Activated naive CD4-positive, alpha-beta T cell treated with anti-CD3 and anti-CD28 coated beads, Interleukin-2, amount 10 ng/mL, durations not matched to agents 7 days and 5 days (primary cell): ENCODE results near the gene CH25H.
"Not testable (repeated sequence)": the region's sequence is repeated elsewhere in the genome, so short reads cannot be mapped to it uniquely, and the experiment has no call there.

Experiments used
- CTCF ChIA-PET: fragments of 350-600 bp; sonication (Branson Sonifier 250); formaldehyde crosslinking; loops from one replicate; lab custom pipeline; 2021; ENCODE audit warnings: antibody characterized with exemption; lab: Charles Lee
- DNase-seq: peaks from one replicate; pipeline ENCODE4 v3.0.0-alpha.2; 2020
- H3K27ac Mint-ChIP-seq: one replicate; pipeline ENCODE4 v1.8.0; 2021; ENCODE audit warnings: mild to moderate bottlenecking, moderate library complexity, mixed read lengths
- H3K27me3 Mint-ChIP-seq: one replicate; pipeline ENCODE4 v1.8.0; 2021; ENCODE audit warnings: mild to moderate bottlenecking, mixed read lengths
- H3K36me3 Mint-ChIP-seq: one replicate; pipeline ENCODE4 v1.8.0; 2021; ENCODE audit warnings: mixed read lengths
- H3K4me1 Mint-ChIP-seq: one replicate; pipeline ENCODE4 v1.8.0; 2021; ENCODE audit warnings: mixed read lengths
- H3K4me3 Mint-ChIP-seq: one replicate; pipeline ENCODE4 v1.8.0; 2021; ENCODE audit warnings: mild to moderate bottlenecking, moderate library complexity, mixed read lengths
- H3K9me3 Mint-ChIP-seq: one replicate; pipeline ENCODE4 v1.8.0; 2021; ENCODE audit warnings: mixed read lengths

CH25H gene

DNA sequence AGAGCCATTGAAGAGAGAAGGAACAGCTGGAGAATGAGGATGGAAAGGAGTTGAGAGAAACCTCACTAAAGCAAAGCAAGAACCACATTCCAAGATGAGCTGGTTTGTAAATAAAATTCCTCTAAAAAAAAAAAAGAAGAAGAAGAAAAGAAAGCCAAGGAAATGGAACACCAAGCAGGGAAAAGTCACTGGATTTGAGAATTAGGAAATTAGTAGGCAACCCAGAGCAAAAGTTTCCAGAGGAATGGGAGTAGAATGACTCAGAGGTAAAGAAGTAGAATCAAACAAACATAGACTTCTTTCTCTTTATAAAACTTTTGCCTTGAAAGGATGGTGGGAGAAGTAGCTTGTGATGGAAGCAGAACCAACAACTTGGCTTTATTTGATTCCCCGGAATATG, 3.9 kb downstream of the CH25H start:
- Mint-ChIP-seq H3K4me1 (peaks cover 16% of the 10 kb centered on the region), H3K4me3 (no peak overlapping the region), H3K27me3 (peaks cover 43% of the 10 kb centered on the region), H3K9me3 (no peaks in the 10 kb centered on the region), H3K36me3 (no peaks in the 10 kb centered on the region), H3K27ac (no peak overlapping the region)
- DNase-seq = no peak
- CTCF ChIA-PET = interaction anchor here (0.6 kb wide), 1 partner anchor 58 kb away, joined by 3 read pairs; no protein-coding TSS in a partner anchor

DNA sequence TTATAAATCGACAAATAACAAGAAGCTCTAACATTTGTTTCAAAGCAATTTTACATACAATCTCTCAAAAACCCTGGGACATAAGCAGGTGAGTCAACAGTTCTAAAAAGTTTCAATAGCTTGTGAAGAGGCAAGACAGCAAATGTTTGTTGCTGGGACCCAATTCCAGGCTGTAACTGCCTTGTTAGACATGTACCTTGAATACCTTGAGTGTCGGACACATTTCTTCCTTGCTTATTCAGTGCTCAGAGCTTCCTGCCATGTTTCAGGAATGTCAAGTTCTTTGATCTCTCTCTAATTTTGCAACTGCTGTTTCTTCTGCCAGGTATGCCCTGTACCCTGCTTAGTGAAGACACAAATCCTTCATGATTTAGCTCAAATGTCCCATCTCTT, 5.1 kb downstream of the CH25H start:
- Mint-ChIP-seq H3K36me3 (no peaks in the 10 kb centered on the region), H3K4me1 (peaks cover 8% of the 10 kb centered on the region), H3K27me3 (peaks cover 38% of the 10 kb centered on the region), H3K27ac (no peak overlapping the region), H3K9me3 (no peaks in the 10 kb centered on the region), H3K4me3 (no peak overlapping the region)
- CTCF ChIA-PET = interaction anchor here (1.3 kb wide), 1 partner anchor 267 kb away, joined by 6 read pairs; no protein-coding TSS in a partner anchor
- DNase-seq = no peak

DNA sequence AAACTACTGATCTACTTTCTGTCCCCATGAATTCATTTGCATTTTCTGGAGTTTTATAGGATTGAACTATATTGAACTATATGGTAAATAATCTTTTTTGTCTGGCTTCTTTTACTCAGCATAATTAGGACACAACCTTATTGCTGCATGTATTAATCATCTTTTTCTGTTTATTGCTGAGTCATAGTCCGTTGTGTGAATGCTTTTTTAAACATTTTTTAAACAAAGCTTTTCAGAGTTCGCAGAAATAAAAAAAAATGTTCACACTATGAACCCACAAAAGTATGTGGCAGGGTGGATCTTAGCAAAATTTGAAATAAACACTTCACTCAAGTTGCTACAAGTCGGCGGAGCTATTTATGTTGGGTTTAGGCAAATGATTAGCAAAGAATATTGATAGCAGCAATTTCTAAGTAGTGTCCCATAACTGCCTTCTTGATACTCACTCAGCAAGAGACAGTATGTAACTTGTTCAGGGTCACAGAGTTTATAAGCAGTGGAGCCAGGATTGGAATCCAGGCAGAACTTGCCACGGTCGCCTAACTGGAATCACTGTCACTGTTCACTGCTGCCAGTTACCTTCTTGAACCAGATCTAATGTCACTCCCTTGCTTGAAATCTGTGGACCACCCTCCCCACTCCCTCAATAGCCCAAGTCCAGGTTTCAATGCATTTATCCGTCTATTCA, 5.6 kb downstream of the CH25H start:
- Mint-ChIP-seq H3K4me1 (peaks cover 3% of the 10 kb centered on the region), H3K27ac (no peak overlapping the region), H3K36me3 (no peaks in the 10 kb centered on the region), H3K27me3 (peaks cover 32% of the 10 kb centered on the region), H3K4me3 (no peak overlapping the region), H3K9me3 (no peaks in the 10 kb centered on the region)
- CTCF ChIA-PET = interaction anchor here (0.7 to 1.3 kb wide), 2 partner anchors 17 to 267 kb away, joined by 3 to 6 read pairs; no protein-coding TSS in a partner anchor
- no peak for DNase-seq

DNA sequence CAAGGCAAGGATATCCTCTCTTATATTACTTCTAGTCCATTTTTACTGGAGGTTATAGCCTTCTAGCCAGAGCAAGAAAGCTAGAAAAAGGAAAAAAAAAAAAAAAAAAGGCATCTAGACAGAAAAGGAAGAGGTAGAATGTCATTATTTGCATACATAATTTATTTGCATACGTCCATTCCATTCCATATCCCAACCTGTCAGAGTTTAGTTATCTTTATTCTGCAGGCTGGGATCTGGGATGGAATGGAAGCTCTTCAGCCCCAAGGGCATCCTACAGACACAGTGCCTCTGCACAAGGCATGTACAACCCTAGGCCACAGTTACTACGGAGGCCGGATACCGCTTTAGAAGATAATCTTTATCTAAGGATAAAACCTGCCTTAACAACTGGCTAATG, 9.6 kb downstream of the CH25H start:
- H3K27me3 Mint-ChIP-seq = peaks cover 25% of the 10 kb centered on the region
- H3K36me3 Mint-ChIP-seq = no peaks in the 10 kb centered on the region
- no peaks in the 10 kb centered on the region for H3K9me3 Mint-ChIP-seq
- CTCF ChIA-PET = interaction anchor here (1.1 kb wide), 1 partner anchor 10 kb away, joined by 4 read pairs; the partner anchor contains the start of gene CH25H
- no peak overlapping the region for H3K27ac Mint-ChIP-seq
- H3K4me3 Mint-ChIP-seq = no peak overlapping the region
- DNase-seq = no peak
- peaks cover 16% of the 10 kb centered on the region for H3K4me1 Mint-ChIP-seq

DNA sequence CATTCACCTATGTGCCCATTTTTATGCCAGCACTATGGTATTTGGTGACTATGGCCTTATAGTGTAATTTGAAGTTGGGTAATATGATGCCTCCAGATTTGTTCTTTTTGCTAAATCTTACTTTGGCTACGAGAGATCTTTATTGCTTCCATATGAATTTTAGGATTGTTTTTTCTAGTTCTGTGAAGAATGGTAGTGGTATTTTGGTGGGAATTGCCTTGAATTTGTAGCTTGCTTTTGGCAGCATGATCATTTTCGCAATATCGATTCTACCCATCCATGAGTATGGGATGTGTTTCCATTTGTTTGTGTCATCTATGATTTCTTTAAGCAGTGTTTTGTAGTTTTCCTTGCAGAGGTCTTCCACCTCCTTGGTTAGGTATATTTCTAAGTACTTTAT, 15.8 kb downstream of the CH25H start:
- H3K4me3 Mint-ChIP-seq, H3K9me3 Mint-ChIP-seq, H3K36me3 Mint-ChIP-seq, DNase-seq, H3K27ac Mint-ChIP-seq, CTCF ChIA-PET: not testable (repeated sequence)
- Mint-ChIP-seq H3K4me1 (peaks cover 16% of the 10 kb centered on the region), H3K27me3 (peaks cover 13% of the 10 kb centered on the region)

DNA sequence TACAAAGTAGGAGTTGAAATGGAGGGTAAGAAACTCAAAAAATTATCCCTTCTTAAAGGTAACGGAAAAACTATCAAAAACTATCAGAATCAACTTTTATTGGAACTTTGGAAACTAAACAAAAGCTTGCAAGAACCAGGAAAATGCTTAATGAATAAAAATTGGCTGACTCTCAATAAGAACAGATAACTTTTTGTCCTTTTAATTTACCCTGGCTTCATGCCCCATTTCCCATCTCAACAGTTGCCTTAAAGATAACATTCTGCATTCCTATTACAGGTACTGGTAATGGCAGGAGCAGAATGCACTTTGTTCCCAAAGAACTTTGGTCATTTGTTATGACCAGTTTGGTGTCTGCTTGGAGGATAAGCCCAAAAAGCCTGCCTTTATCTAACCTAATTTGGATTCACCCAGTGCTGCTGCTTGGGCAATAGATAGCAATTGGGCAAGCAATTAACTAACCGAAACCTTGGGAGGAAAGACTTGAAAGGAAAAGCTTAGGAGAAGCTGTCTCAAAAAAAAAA, 17.8 kb downstream of the CH25H start:
- peaks cover 17% of the 10 kb centered on the region for H3K27me3 Mint-ChIP-seq
- CTCF ChIA-PET = interaction anchor here (0.6 to 1.1 kb wide), 3 partner anchors 23 to 119 kb away, joined by 3 to 4 read pairs (median 3); no protein-coding TSS in a partner anchor
- no peaks in the 10 kb centered on the region for H3K9me3 Mint-ChIP-seq
- peaks cover 16% of the 10 kb centered on the region for H3K4me1 Mint-ChIP-seq
- no peak overlapping the region for H3K4me3 Mint-ChIP-seq
- no peak for DNase-seq
- H3K27ac Mint-ChIP-seq = no peak overlapping the region
- H3K36me3 Mint-ChIP-seq = no peaks in the 10 kb centered on the region

DNA sequence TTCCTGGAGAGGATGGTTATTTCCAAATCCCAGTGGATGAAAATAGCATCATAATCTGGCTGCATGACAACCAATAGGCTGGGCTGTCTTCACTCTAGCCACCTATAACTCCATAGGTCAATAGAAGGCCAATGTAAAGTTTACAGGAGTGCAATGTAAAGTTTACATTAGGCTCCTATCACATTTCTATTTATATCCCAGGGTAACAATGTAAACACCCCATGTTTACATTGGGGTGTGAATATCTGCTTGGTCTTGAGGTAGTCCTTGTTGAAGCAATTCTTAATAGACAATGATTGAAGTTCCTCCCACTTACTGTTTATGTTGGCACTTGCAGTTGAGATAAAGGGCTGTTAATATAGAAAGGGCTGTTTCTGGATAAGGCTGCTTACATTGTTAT, 21.5 kb downstream of the CH25H start:
- no peak overlapping the region for H3K4me3 Mint-ChIP-seq
- H3K27ac Mint-ChIP-seq = no peak overlapping the region
- CTCF ChIA-PET = no interaction called here
- H3K4me1 Mint-ChIP-seq = no peaks in the 10 kb centered on the region
- peaks cover 18% of the 10 kb centered on the region for H3K27me3 Mint-ChIP-seq
- no peak for DNase-seq
- H3K9me3 Mint-ChIP-seq = no peaks in the 10 kb centered on the region
- no peaks in the 10 kb centered on the region for H3K36me3 Mint-ChIP-seq

DNA sequence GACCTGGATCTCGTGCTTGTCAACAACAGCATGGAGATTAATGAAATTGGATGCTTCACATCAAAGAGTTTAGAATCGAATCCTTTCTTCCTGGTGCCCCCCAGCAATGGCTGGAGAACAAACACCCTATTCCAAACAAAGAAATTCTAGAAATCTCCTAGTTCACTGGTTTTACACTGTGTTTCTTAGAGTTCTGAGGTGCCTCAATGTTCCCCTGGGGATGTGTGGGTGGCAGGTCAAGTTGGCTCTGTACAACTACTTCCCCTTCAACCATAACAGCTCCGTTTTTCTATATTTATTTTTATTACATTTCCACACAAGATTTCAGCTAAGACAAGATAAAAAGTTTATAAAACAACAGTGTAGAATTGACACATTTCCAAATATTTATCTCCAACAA, 22.5 kb downstream of the CH25H start:
- no peak for DNase-seq
- no peaks in the 10 kb centered on the region for H3K9me3 Mint-ChIP-seq
- CTCF ChIA-PET = no interaction called here
- no peak overlapping the region for H3K27ac Mint-ChIP-seq
- no peak overlapping the region for H3K4me3 Mint-ChIP-seq
- H3K4me1 Mint-ChIP-seq = no peaks in the 10 kb centered on the region
- no peaks in the 10 kb centered on the region for H3K36me3 Mint-ChIP-seq
- peaks cover 18% of the 10 kb centered on the region for H3K27me3 Mint-ChIP-seq

DNA sequence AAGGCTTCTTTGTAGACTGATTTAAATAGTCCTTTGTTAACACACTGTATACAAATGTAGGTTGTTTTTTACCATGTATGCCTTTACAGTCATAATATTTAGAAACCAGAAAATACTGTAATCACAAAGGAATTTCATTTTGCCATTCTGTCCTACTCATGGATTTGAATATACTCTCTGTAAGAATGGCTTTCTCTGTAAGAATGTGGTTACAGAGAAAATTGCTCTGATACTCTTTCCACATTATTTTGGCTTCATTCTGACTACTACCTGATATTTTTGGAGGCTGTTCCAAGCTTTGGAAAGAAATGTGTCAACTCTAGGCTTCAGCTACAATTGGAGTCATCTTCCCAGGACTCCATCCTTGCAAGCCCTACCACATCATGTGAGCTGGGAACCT, 23.5 kb downstream of the CH25H start:
- Mint-ChIP-seq H3K27ac (no peak overlapping the region), H3K4me1 (no peaks in the 10 kb centered on the region), H3K4me3 (no peak overlapping the region), H3K36me3 (no peaks in the 10 kb centered on the region), H3K27me3 (peaks cover 14% of the 10 kb centered on the region), H3K9me3 (no peaks in the 10 kb centered on the region)
- DNase-seq = no peak
- CTCF ChIA-PET = no interaction called here

DNA sequence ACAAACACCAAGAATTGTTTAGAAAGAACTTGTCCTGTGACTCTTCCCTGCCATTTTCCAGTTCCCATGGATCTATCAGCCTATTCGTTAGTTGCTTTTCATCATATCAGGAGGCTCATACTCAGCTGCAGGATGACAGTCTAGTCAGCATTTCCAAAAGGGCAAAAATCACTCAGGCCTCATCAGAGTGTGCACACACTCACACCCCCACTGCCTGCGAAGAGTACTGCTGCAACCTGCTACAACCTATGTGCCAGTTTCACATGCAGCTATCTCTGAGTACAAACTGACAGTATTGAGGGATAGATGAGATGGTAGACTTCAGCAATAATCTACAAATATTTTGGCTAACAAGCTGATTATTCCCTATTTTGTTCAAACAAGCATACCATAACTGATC, 24.2 kb downstream of the CH25H start:
- H3K27me3 Mint-ChIP-seq = peaks cover 14% of the 10 kb centered on the region
- H3K4me1 Mint-ChIP-seq = no peaks in the 10 kb centered on the region
- no peak overlapping the region for H3K4me3 Mint-ChIP-seq
- H3K27ac Mint-ChIP-seq = no peak overlapping the region
- CTCF ChIA-PET = no interaction called here
- DNase-seq = no peak
- H3K9me3 Mint-ChIP-seq = no peaks in the 10 kb centered on the region
- no peaks in the 10 kb centered on the region for H3K36me3 Mint-ChIP-seq

DNA sequence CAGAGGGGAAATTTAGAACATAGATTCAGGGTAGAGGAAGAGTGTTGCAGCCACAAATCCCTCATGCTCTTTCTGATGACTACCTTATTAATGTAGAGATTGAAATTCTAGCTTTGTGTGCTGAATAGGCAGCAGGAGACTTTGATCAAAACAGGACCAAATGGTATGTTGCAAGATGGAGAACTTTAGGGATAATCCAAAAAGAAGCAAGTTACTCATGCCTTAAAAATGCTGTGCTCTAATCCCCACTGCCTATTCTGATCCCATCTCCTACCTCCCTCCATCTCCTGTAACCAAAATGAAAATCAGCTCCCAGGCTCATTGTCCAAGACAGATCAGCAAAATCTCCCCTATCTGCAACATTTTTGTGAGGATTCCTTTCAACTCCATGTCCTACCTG, 31.3 kb downstream of the CH25H start:
- CTCF ChIA-PET = interaction anchor here (1.1 to 1.6 kb wide), 2 partner anchors 9 to 145 kb away, joined by 3 to 5 read pairs; no protein-coding TSS in a partner anchor
- peaks cover 18% of the 10 kb centered on the region for H3K27me3 Mint-ChIP-seq

DNA sequence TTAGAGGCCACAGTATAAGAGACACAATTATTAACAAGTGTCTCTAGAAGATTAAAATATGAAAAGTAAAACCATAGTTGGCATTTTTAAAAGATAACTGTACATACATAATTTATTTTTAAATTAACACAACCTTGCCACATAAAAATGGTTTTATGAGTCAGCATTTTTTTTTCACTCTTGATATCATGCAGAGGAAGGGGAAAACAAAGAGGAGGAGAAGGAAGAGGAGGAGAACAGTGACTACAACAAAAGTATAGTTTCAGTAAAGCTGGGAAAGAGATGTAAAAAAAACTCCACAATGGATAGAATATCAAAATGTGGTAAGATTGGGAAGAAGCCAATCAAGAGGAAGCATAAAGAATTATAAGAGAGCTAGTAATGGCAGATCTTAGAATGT, 34.0 kb downstream of the CH25H start:
- Mint-ChIP-seq H3K27ac (no peak overlapping the region), H3K36me3 (no peaks in the 10 kb centered on the region), H3K27me3 (peaks cover 27% of the 10 kb centered on the region), H3K9me3 (no peaks in the 10 kb centered on the region), H3K4me3 (no peak overlapping the region), H3K4me1 (no peaks in the 10 kb centered on the region)
- CTCF ChIA-PET = no interaction called here
- no peak for DNase-seq

More for the DNA sequence above, 31.3 kb downstream of the CH25H start:
- DNase-seq = no peak
- no peaks in the 10 kb centered on the region for H3K36me3 Mint-ChIP-seq
- no peaks in the 10 kb centered on the region for H3K9me3 Mint-ChIP-seq
- no peak overlapping the region for H3K27ac Mint-ChIP-seq
- H3K4me3 Mint-ChIP-seq = no peak overlapping the region
- no peaks in the 10 kb centered on the region for H3K4me1 Mint-ChIP-seq

DNA sequence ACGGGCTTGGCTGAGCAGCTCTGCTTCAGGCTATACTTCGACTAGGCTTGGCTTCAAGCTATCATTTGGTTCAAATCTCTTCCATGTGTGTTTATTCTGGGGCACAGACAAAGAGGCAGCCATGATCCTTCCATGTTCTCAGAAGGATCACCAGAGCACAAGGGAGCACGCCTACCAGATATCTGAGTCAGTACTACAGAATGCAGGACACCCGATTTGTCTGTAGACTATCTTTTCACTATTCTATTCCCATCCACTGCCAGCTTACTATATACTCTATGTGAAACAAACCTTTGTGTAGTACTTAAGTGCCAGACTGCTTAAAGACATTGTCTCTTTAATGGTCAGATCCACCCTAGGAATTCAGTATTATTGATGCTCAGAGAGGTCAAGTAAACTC, 35.1 kb downstream of the CH25H start:
- CTCF ChIA-PET = no interaction called here
- Mint-ChIP-seq H3K27me3 (peaks cover 30% of the 10 kb centered on the region), H3K9me3 (no peaks in the 10 kb centered on the region), H3K27ac (no peak overlapping the region), H3K4me1 (no peaks in the 10 kb centered on the region), H3K36me3 (no peaks in the 10 kb centered on the region), H3K4me3 (no peak overlapping the region)
- no peak for DNase-seq

DNA sequence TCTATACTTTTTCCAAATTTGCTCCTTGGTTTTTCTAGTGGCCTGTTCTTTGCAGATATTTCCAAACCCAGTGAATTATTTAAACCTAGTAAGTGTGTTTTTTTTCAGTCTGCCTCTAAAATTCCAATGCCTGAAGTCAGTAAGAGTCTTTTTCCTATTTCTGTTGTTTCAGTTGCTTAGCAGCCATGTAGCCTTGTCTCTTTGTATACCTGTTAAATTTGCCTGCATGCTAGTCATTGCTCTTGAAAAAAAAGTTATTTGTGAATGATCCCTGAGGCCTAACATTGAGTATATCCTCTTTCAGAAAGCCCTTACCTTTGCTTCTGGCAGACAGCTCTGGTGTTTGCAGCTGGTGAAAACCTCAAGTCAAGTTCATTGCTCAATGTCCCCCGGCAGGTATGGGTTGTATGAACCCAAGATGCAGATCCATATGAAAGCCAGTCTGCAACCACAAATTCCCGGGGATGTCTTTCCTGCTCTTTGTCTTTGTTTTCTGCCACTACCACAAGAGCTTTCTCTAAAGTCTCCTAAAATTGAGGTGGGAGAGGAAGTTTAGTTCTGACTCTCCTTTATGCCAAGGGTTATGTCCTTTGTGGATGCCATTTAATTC, 35.7 kb downstream of the CH25H start:
- H3K4me1 Mint-ChIP-seq = no peaks in the 10 kb centered on the region
- H3K4me3 Mint-ChIP-seq = no peak overlapping the region
- H3K9me3 Mint-ChIP-seq = no peaks in the 10 kb centered on the region
- peaks cover 30% of the 10 kb centered on the region for H3K27me3 Mint-ChIP-seq
- H3K27ac Mint-ChIP-seq = no peak overlapping the region
- CTCF ChIA-PET = no interaction called here
- DNase-seq = no peak
- no peaks in the 10 kb centered on the region for H3K36me3 Mint-ChIP-seq
